HG03565 (cell line): ENCODE data around the gene CHID1.

ENCODE experiments used
- ATAC-seq: cut with Tn5 transposase; IDR thresholded peaks from one replicate; pipeline ENCODE4 v1.9.1; 2021; ENCODE audit warnings: mild to moderate bottlenecking, moderate library complexity; ENCODE audit not compliant: unreplicated experiment

CHID1 gene

GRCh38 chr11:865462-866430, 44.9 kb downstream of the CHID1 start:
- ATAC-seq = no peak

- no peak for ATAC-seq
Measured at GRCh38 chr11:864898-865297, 45.7 kb downstream of the CHID1 start.

DNA sequence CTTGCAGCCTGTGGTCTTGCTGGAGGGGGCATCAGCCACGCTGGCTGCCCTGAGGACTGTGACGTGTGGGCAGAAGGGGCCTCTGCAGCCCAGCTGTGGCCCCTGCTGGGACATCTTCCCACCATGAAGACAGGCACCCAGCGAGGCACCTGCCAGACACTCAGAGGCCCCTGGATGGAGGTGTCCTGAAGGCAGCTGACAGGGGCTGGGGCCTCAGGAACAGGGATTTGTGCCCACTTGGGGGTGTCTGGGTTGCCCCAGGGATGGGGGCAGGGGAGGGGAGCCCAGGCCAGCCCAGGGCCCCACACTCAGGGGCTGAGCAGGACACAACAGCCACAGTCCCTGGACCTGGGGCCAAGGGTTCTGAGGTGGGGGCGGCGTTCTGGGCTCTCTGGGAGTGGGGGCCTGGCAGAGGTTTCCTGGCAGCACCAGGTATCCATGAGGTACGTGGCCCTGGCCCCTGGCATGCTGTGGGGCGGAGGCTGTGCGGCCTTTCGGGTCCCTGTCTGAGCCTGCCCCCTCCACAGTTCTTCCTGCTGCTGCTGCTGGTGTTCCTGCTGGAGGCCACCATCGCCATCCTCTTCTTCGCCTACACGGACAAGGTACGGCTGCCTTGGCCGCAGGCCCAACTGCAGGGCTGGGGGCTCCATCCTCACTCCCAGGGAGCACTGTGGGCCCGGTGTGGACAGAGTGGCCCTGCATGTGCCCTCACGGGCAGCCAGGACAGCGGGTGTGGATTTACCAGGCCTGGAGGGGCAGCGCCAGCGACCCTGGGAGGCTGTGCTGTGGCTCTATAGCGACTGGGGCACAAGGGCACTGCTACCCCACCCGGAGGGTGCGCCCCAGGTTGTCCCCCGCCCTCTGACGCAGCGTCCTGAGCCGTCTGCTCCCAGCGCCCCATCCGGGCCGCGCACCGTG, 46.4 kb downstream of the CHID1 start:
- ATAC-seq = no peak

GRCh38 chr11:863023-863909, 47.3 kb downstream of the CHID1 start:
- no peak for ATAC-seq

DNA sequence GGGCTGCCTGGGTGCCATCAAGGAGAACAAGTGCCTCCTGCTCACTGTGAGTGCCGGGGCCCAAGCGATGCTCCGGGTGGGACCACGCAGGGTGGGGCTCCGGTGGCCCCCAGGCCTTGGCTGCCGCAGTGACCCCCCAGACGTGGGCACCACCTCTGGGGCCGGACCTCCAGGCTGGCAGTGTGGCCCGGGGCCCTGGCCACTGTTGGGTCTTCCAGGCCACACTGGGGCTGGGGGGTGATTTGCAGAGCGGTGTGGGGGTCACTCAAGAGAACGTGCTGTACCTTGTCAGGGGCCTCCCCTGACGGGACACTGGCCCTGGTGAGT, 48.0 kb downstream of the CHID1 start:
- no peak for ATAC-seq

DNA sequence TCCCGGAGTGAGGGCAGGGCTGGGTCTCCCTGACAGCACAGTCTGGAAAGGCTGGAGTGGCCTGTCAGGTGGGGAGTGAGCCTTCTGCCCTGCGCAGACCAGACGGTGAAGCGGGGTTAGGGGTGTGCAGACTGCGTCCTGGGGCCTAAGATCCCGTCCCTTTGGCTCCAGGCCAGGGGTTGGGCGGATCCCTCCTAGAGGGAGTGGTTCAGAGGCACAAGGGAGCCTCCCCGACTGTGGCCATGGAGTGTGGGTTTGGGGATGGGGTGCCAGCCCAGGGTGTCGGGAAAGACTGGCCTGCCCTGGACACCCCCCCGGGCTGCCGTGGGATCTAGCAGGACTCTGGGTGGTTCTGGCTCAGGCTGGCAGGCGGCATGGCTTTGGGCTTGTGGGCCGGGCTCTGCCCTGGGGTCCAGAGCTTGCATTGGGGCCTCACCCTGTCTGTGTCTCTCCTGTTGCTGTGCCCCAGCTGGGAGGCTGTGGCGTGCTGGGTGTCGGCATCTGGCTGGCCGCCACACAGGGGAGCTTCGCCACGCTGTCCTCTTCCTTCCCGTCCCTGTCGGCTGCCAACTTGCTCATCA, 48.4 kb downstream of the CHID1 start:
- ATAC-seq = no peak

- no peak for ATAC-seq
Measured at GRCh38 chr11:861105-861479, 49.5 kb downstream of the CHID1 start.

GRCh38 chr11:860234-861104, 50.1 kb downstream of the CHID1 start:
- ATAC-seq = no peak

DNA sequence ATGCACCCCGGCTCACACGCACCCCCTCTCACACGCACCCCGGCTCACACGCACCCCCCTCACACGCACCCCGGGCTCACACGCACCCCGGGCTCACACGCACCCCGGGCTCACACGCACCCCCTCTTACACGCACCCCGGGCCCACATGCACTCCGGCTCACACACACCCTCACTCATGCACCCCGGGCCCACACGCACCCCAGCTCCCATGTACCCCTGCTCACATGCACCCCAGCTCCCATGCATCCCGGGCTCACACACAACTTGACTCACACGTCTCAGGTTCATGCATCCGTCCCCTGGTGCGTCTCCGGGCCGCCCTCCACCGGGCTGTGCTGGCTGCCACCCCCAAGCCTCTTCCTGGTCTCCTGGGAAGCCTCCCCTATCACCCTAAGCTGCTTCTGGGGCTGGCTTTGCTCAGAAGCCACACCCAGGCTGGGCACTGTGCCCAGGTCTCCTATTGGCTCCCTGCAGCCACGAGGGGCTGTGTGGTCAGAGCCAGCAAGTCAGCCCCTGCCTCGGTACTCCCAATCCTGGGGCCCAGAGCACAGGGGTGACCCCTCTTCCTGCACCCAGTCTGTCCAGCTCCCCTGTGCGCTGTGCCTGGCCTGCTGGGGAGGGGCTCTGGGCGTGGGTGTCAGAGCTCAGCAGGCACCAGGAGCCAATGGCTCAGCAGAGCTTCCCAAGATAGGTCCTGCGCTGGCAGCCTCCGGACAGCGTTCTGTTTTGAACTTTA, 51.0 kb downstream of the CHID1 start:
- no peak for ATAC-seq

DNA sequence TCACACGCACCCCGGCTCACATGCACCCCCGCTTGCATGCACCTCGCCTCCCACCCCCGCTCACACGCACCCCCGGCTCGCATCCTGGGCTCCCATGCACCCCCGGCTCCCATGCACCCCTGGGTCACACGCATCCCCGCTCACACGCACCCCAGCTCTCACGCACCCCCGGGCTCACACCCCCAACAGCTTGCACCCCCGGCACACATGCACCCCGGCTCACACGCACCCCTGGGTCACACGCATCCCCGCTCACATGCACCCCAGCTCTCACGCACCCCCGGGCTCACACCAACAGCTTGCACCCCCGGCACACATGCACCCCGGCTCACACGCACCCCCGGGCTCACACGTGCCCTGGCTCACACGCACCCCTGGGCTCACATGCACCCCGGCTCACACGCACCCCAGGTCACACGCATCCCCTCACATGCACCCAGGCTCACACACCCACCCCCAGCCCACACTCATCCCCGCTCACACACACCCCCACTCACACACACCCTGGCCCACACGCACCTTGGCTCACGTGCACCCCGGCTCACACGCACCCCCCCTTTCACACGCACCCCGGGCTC, 51.8 kb downstream of the CHID1 start:
- no peak for ATAC-seq

GRCh38 chr11:858053-858761, 52.4 kb downstream of the CHID1 start:
- ATAC-seq = no peak

DNA sequence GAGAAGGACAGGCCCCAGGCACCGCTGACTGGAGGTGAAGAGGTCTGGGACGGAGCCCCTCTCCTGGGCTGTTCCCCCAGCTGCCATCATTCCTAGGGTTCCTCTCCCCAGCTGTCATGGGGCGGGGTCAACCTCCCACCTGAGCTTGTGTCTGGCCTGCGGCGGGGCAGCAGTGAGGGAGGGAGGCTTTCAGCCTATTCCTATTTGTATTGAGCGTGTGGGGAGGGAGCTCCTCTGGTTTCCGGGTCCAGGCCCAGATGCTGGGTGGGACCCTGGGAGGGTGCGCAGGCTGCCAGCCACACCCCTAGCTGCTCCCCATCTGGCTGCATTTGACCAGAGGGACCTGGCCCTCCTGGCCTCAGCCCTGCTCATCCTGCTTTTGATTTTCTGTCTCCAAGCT, 54.2 kb downstream of the CHID1 start:
- ATAC-seq = no peak

DNA sequence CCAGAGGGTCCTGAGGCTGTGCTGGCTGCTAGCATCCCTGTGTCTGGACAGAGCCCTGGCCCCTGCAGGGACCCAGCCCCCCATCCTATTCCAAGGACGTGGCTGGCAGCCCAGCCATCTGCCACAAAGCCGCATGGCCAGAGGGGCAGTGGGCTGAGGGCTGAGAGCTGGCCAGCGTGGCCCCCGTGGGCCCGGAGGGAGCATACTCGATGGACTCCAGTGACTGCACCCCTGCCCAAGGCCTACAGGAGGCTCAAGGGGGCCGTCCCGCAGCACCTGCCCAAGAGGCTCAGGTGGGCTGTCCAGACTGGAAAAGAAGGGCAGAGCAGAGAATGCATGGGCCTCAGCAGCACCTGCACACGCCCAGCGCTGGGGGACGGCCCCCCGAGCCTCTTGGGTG, 54.8 kb downstream of the CHID1 start:
- no peak for ATAC-seq

DNA sequence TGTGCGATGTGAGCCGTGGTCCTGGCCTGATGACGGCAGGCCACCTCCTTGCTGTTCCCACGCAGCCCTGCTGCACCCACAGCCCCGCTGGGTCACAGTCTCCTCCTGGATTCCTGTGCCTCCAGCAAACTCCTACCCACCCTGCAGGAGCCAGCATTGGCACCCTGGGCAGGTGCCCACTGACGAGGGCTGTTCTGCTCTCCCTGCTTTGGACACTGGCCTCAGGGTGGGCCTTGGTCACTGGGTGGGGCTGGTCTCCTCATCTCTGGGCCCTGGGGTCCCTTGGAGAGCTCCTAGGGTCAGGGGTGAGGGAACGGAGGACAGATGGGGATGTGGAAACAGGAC, 55.3 kb downstream of the CHID1 start:
- ATAC-seq = no peak

GRCh38 chr11:854601-855329, 55.8 kb downstream of the CHID1 start:
- ATAC-seq = no peak

GRCh38 chr11:853682-854448, 56.7 kb downstream of the CHID1 start:
- ATAC-seq = no peak

DNA sequence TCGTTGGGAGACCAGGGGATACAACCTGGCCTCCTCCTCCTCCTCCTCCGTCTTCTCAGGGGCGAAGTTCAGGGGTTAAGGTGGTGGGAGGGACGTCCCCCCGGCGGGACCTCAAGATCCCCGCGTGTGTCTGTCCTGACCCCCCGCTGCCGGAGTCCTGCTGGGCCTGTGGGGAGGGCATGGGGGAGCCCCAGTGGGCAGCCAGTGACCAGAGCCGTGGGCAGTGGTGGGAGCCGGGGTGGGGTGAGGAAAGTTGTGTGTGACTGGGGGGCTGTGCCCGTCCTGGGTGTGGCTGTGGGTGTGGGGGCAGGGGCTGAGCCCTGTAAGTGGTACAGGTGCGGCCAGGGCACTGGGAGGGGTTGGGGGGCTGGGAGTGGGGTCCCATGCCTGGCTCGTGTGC, 57.8 kb downstream of the CHID1 start:
- no peak for ATAC-seq
